IMR-90 (cell line): ENCODE measurements around the gene ANO1.

ENCODE experiments used
- BHLHE40 ChIP-seq: fragments of 150-350 bp; IDR thresholded peaks from 2 replicates; pipeline ENCODE4 v1.6.1; 2016; ENCODE audit warnings: mild to moderate bottlenecking, low read depth, low read length
- CEBPB ChIP-seq: IDR thresholded peaks from 2 replicates; pipeline ENCODE4 v1.6.1; 2012; ENCODE audit warnings: low read depth, low read length, improper control_type of control experiment
- CTCF ChIP-seq: conservative IDR thresholded peaks from 2 replicates; pipeline ENCODE4 v1.5.1; 2012; ENCODE audit warnings: mild to moderate bottlenecking, low read depth, low read length, improper control_type of control experiment
- ELK1 ChIP-seq: fragments of 150-350 bp; IDR thresholded peaks from 2 replicates; pipeline ENCODE4 v1.6.1; 2016; ENCODE audit warnings: low read depth, mild to moderate bottlenecking, low read length, moderate library complexity, borderline replicate concordance
- FOS ChIP-seq: fragments of 150-350 bp; IDR thresholded peaks from 2 replicates; pipeline ENCODE4 v1.6.1; 2016; ENCODE audit warnings: low read depth, low read length
- MAFK ChIP-seq: IDR thresholded peaks from 2 replicates; pipeline ENCODE4 v1.6.1; 2012; ENCODE audit warnings: low read depth, low read length, improper control_type of control experiment
- MAZ ChIP-seq: IDR thresholded peaks from 2 replicates; pipeline ENCODE4 v1.6.1; 2012; ENCODE audit warnings: low read depth, mild to moderate bottlenecking, low read length, improper control_type of control experiment, moderate library complexity, borderline replicate concordance
- NFE2L2 ChIP-seq: fragments of 150-350 bp; IDR thresholded peaks from 2 replicates; pipeline ENCODE4 v1.6.1; 2016; ENCODE audit warnings: low read depth, mild to moderate bottlenecking, low read length
- POLR2A ChIP-seq: IDR thresholded peaks from 2 replicates; pipeline ENCODE4 v1.6.1; 2012; ENCODE audit warnings: mild to moderate bottlenecking, low read depth, low read length
- RAD21 ChIP-seq: IDR thresholded peaks from 2 replicates; pipeline ENCODE4 v1.6.1; 2012; ENCODE audit warnings: low read length, improper control_type of control experiment
- RFX5 ChIP-seq: IDR thresholded peaks from 2 replicates; pipeline ENCODE4 v1.8.0; 2012; ENCODE audit warnings: low read depth, mild to moderate bottlenecking, low read length, moderate library complexity
- SMC3 ChIP-seq: fragments of 150-350 bp; IDR thresholded peaks from 2 replicates; pipeline ENCODE4 v1.6.1; 2016; ENCODE audit warnings: low read depth, mild to moderate bottlenecking, antibody characterized with exemption, low read length, moderate library complexity

- TF ChIP-seq RFX5 (no peak), CTCF (no peak), RAD21 (no peak), MAFK (no peak), NFE2L2 (no peak), CEBPB (no peak), POLR2A (no peak), ELK1 (no peak), FOS (no peak), SMC3 (no peak), BHLHE40 (no peak), MAZ (no peak)
Observed at GRCh38 chr11:70068345-70068744, 9.8 kb upstream of the ANO1 start.
